ENCODE measurements around the gene WFS1.

The WFS1 gene

GRCh38 chr4:6235012-6235411 lies 34.6 kb upstream of the WFS1 start:
- no peak for DNase-seq

- DNase-seq: no peak
Measured at GRCh38 chr4:6235901-6236640, 33.6 kb upstream of the WFS1 start.

- DNase-seq: no peak
Measured at GRCh38 chr4:6236816-6237390, 32.7 kb upstream of the WFS1 start.

GRCh38 chr4:6239486-6239885 lies 30.2 kb upstream of the WFS1 start:
- no peak for DNase-seq

GRCh38 chr4:6239968-6240367 lies 29.7 kb upstream of the WFS1 start:
- DNase-seq: no peak

GRCh38 chr4:6241062-6241845 lies 28.4 kb upstream of the WFS1 start:
- DNase-seq: no peak

- no peak for DNase-seq
Measured at GRCh38 chr4:6242271-6243029, 27.2 kb upstream of the WFS1 start.

GRCh38 chr4:6245246-6246169 lies 24.1 kb upstream of the WFS1 start:
- DNase-seq: peak; percentile 12

- no peak for DNase-seq
Measured at GRCh38 chr4:6246170-6246634, 23.4 kb upstream of the WFS1 start.

GRCh38 chr4:6248394-6248793 lies 21.3 kb upstream of the WFS1 start:
- DNase-seq: no peak

GRCh38 chr4:6250235-6250983 lies 19.2 kb upstream of the WFS1 start:
- DNase-seq: peak; percentile 52

GRCh38 chr4:6250984-6251295 lies 18.7 kb upstream of the WFS1 start:
- DNase-seq: no peak

- DNase-seq: no peak
Measured at GRCh38 chr4:6251365-6251764, 18.3 kb upstream of the WFS1 start.

- no peak for DNase-seq
Measured at GRCh38 chr4:6252051-6252450, 17.6 kb upstream of the WFS1 start.

- no peak for DNase-seq
Measured at GRCh38 chr4:6253111-6253510, 16.5 kb upstream of the WFS1 start.

- DNase-seq: no peak
Measured at GRCh38 chr4:6253961-6254360, 15.7 kb upstream of the WFS1 start.

- DNase-seq: no peak
Measured at GRCh38 chr4:6256141-6256540, 13.5 kb upstream of the WFS1 start.

GRCh38 chr4:6257247-6258025 lies 12.2 kb upstream of the WFS1 start:
- DNase-seq: no peak

GRCh38 chr4:6258026-6258360 lies 11.7 kb upstream of the WFS1 start:
- no peak for DNase-seq

- DNase-seq: no peak
Measured at GRCh38 chr4:6258741-6259140, 10.9 kb upstream of the WFS1 start.

- no peak for DNase-seq
Measured at GRCh38 chr4:6259886-6260285, 9.8 kb upstream of the WFS1 start.

Data from fibroblast of skin of abdomen (primary cell).